ENCODE results near the gene DMAC2.

The DMAC2 gene

DNA sequence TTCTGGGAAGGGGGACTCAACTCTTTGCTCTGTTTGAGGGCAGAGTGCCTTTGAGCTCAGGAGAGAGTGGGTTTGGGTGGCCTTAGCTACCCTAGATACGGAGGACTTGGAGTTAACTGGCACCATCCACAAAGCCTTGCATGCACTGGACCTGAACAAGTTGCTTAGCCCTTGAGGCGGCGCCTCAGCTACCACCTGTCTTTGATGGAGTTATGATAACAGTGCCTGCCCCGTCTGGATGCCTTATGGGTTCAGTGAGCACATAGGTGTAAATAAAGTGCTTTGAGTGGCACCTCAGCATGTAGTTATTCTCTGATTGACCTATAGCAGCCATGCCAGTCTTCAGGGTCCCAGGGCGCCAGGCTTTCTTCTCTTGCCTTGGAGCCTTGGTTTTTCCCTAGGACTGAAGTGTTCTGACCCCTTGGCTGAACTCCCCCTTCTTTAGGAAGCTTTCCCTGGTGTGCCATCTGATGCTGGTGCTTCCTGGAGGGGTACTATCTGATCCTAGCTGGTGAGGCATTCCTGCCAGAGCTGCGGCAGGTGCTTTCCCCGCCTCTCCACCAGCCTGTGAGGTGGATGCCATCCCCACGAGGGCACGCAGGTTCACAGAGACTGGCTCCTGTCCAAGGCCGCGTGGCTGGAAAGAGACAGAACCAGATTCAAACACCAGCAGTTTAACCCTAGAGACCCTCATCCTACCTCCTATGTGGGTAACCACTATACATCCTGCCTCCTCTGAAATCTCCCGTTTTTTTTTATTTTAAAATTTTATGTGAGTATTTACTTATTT lies 36.3 kb downstream of the DMAC2 start:
- no peak overlapping the region for H3K4me3 ChIP-seq (ENCODE audit: low read depth, low read length)

DNA sequence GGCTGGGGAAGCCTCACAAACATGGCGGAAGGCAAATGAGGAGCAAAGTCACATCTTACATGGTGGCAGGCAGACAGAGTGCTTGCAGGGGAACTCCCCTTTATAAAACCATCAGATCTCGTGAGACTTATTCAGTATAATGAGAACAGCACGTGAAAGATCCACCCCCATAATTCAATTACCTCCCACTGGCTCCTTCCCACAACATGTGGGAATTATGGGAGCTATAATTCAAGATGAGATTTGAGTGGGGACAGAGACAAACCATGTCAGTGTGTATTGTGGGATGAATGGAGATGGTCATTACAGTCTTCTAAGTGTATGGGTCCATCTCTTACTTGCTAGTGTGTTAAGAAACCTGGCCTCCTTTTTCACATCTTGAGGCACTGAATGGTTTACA lies 37.7 kb downstream of the DMAC2 start:
- DNase-seq (ENCODE audit: low read depth), result no peak
- TF ChIP-seq, protein P1, sequence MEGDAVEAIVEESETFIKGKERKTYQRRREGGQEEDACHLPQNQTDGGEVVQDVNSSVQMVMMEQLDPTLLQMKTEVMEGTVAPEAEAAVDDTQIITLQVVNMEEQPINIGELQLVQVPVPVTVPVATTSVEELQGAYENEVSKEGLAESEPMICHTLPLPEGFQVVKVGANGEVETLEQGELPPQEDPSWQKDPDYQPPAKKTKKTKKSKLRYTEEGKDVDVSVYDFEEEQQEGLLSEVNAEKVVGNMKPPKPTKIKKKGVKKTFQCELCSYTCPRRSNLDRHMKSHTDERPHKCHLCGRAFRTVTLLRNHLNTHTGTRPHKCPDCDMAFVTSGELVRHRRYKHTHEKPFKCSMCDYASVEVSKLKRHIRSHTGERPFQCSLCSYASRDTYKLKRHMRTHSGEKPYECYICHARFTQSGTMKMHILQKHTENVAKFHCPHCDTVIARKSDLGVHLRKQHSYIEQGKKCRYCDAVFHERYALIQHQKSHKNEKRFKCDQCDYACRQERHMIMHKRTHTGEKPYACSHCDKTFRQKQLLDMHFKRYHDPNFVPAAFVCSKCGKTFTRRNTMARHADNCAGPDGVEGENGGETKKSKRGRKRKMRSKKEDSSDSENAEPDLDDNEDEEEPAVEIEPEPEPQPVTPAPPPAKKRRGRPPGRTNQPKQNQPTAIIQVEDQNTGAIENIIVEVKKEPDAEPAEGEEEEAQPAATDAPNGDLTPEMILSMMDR (IDR thresholded peaks at IDR 0.05; ENCODE audit: control insufficient read depth, extremely low read depth, insufficient read depth), result no peak
- no peak overlapping the region for H3K4me3 ChIP-seq (ENCODE audit: low read depth, low read length)

More for the DNA sequence above, 36.3 kb downstream of the DMAC2 start:
- TF ChIP-seq, protein P1 (IDR thresholded peaks at IDR 0.05; ENCODE audit: control insufficient read depth, extremely low read depth, insufficient read depth), result no peak
- DNase-seq (ENCODE audit: low read depth), result no peak

DNA sequence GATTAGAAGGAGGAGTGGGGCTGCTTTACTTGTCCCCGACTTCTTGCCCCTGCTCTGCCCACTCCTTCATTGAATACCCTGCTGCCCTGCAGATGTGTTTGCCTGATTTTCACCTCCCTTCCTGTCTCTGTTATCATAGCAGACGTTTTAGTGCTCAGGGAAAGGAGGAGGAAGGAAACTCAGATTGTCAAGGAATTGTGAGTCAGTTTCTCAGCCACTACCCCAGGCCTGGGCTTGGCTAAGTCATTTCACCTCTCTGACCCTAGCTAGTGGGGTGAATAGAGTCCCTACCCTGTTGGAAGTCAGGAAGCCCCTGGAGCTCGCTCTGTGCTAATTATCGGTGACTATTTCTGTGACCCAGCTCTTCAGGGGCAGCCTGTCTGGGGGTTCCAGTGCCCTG lies 38.2 kb downstream of the DMAC2 start:
- H3K4me3 ChIP-seq (ENCODE audit: low read depth, low read length), result no peak overlapping the region
- no peak for DNase-seq (ENCODE audit: low read depth)
- TF ChIP-seq, protein P1 (IDR thresholded peaks at IDR 0.05; ENCODE audit: control insufficient read depth, extremely low read depth, insufficient read depth), result no peak

DNA sequence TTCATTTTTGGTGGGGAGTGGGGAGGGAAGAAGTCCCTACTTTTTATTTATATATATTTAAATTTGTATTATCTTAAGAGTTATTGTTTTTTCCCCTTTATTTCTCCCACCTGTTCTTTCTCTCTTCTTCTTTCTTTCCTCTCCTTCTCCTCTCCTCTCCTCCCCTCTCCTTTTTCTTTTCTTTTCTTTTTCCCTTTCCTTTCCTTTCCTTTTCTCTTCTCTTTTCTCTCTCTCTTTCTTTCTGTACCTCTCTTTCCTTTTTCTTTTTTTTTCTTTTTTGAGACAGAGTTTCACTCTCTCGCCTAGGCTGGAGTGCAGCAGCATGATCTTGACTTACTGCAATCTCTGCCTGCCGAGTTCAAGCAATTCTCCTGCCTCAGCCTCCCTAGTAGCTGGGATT lies 40.2 kb downstream of the DMAC2 start:
- no peak for DNase-seq (ENCODE audit: low read depth)
- TF ChIP-seq, protein P1 (IDR thresholded peaks at IDR 0.05; ENCODE audit: control insufficient read depth, extremely low read depth, insufficient read depth), result no peak
- no peak overlapping the region for H3K4me3 ChIP-seq (ENCODE audit: low read depth, low read length)

DNA sequence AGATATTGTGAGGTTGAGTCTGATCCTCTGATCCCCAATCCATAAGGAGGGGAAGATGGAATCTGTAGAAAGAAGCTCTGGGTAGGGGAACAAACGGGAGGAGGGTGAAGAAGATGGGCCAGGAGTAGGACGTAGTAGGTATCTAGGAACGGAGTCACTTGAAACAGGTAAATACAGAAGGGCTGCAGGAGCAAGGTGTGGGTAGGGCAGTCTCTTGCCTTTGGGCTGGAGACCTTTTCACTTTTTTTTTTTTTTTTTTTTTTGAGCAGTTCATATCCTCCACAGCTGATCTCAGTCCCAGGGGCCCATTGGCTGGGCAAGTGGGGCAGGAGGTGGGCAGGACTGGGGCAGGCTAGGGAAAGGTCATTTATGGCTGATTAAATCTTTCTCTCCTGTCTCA lies 40.6 kb downstream of the DMAC2 start:
- H3K4me3 ChIP-seq (ENCODE audit: low read depth, low read length), result peak overlapping the region; percentile 84
- DNase-seq (ENCODE audit: low read depth), result no peak
- TF ChIP-seq, protein P1 (IDR thresholded peaks at IDR 0.05; ENCODE audit: control insufficient read depth, extremely low read depth, insufficient read depth), result no peak

DNA sequence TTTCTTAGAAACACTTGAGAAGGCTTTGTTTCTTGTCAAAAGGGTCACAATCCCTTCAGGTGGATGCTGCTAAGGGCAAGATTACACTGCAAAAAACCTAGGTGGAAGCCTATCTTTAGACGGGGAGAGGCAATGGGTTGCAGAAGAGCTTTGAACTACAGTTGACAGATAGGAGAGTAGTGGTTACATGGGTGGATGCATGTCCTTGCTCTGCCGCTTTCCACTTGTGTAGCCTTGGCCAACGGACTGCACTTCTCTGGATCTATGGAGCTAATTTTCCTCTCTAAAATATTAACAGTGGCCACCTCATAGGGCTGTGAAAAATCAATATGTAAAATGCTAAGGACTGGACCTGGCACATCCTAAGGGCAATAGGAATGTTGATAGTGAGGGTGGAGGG lies 41.1 kb downstream of the DMAC2 start:
- DNase-seq (ENCODE audit: low read depth), result no peak
- TF ChIP-seq, protein P1 (IDR thresholded peaks at IDR 0.05; ENCODE audit: control insufficient read depth, extremely low read depth, insufficient read depth), result no peak
- peak overlapping the region; percentile 84 for H3K4me3 ChIP-seq (ENCODE audit: low read depth, low read length)

DNA sequence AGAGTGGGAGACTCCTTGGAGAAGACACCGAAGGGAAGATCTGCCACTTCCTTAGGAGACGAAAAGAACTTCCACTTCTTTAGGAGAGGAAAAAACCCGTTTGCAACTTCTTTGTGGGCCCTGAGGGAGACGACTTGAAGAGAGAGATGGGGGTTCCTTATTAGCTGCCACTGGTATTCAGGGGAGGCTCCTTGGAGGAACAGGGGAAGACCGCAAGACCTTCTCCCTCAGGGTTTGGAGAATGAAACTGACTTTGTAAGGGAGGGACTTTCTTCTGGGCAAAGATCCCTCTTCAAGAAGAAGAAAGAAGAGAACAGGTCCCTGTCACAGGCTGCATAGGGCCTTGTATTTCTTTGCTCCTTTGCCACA lies 41.7 kb downstream of the DMAC2 start:
- H3K4me3 ChIP-seq (ENCODE audit: low read depth, low read length), result peak overlapping the region; percentile 84
- DNase-seq (ENCODE audit: low read depth), result no peak
- TF ChIP-seq, protein P1 (IDR thresholded peaks at IDR 0.05; ENCODE audit: control insufficient read depth, extremely low read depth, insufficient read depth), result no peak

Data from LNCaP clone FGC (cell line).